ENCODE measurements around the gene ADD3. TPM values are rescaled to one million over a fixed set of nuclear protein-coding genes. Genes with fewer than 3 reads are reported as not detected.
"Not testable (repeated sequence)": the region's sequence is repeated elsewhere in the genome, so short reads cannot be mapped to it uniquely, and the experiment has no call there.

ADD3 gene
- total and polyA plus RNA-seq, 2 donors (not counting 3 experiments of a cell fraction or from before 2014, with no cell fraction given) = 14.9 to 55.2 TPM

DNA sequence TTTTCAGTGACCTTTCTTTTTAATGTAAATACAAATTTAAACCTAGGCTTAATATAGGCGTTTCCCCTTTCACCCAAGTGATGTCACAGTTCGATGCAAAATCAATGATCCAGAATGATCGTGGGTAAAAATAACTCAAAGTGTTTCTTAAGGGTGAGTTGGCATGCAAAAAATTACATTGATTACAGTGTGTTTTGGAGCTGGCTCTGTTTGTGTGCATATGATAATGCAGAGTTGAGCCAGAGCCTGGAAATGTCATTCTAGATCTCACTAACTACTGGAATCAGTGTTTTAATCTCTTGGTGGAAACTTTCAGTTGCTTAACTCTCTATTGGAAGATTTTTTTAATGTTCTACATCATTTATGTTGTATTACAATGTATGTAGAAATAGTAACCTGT, 127.1 kb downstream of the ADD3 start:
- DNase-seq (ENCODE audit: low read depth, low spot score) (no peak), FAIRE-seq (no peak)
- dilution Hi-C loops (cut with MboI; ENCODE audit: extremely low pct_ligation_motif_present, low sequenced_read_pairs) (loop anchor here (25.0 kb wide), 1 partner anchor 152 kb away; no protein-coding TSS in a partner anchor), intact Hi-C loops (cut with micrococcal nuclease) (no loop called here)
- Histone ChIP-seq H3K36me3 (ENCODE audit: control insufficient read depth in 2 of 2, extremely low read depth in 1 of 2, insufficient read depth in 2 of 2, low read length in 2 of 2) (peaks cover 4 to 5% of the 10 kb centered on the region in 2 experiments), H4K20me1 (replicated peaks; ENCODE audit: control insufficient read depth, extremely low read depth, insufficient read depth, low read length) (no peaks in the 10 kb centered on the region), H3K4me3 (replicated peaks in 1 of 3; ENCODE audit: insufficient read depth in 1 of 3, low read depth in 1 of 3, low read length in 3 of 3) (no peak overlapping the region), H3K27ac (ENCODE audit: insufficient read depth, low read depth, low read length) (no peak overlapping the region), H3K4me1 (ENCODE audit: control insufficient read depth, extremely low read depth, insufficient read depth, low read length) (no peaks in the 10 kb centered on the region), H3K9me3 (replicated peaks; ENCODE audit: control insufficient read depth, insufficient read depth, low read length) (no peaks in the 10 kb centered on the region), H3K79me2 (ENCODE audit: control insufficient read depth, insufficient read depth, low read length) (no peaks in the 10 kb centered on the region), H2AFZ (ENCODE audit: low read depth, low read length) (no peak overlapping the region), H3K27me3 (ENCODE audit: control insufficient read depth in 2 of 2, insufficient read depth in 2 of 2, low read length in 2 of 2) (no peaks in the 10 kb centered on the region), H3K9me1 (replicated peaks; ENCODE audit: control insufficient read depth, extremely low read depth, insufficient read depth, low read length) (no peaks in the 10 kb centered on the region), H3K4me2 (ENCODE audit: insufficient read depth, low read length) (no peak overlapping the region), H3K9ac (replicated peaks; ENCODE audit: extremely low read depth, insufficient read depth, low read length) (no peak overlapping the region)
- ChIA-PET CTCF (no interaction called here), POLR2A (no interaction called here)
- TSS peak; percentile 20 for BruUV-seq (replicated peaks)
- TF ChIP-seq, protein P1, sequence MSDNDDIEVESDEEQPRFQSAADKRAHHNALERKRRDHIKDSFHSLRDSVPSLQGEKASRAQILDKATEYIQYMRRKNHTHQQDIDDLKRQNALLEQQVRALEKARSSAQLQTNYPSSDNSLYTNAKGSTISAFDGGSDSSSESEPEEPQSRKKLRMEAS (IDR thresholded peaks at IDR 0.05; ENCODE audit: insufficient read depth, insufficient read length) = no peak
- no peak for TF ChIP-seq EZH2 (IDR thresholded peaks at IDR 0.05; ENCODE audit: borderline replicate concordance, low read depth, low read length, severe bottlenecking)
- TF ChIP-seq, protein P2, sequence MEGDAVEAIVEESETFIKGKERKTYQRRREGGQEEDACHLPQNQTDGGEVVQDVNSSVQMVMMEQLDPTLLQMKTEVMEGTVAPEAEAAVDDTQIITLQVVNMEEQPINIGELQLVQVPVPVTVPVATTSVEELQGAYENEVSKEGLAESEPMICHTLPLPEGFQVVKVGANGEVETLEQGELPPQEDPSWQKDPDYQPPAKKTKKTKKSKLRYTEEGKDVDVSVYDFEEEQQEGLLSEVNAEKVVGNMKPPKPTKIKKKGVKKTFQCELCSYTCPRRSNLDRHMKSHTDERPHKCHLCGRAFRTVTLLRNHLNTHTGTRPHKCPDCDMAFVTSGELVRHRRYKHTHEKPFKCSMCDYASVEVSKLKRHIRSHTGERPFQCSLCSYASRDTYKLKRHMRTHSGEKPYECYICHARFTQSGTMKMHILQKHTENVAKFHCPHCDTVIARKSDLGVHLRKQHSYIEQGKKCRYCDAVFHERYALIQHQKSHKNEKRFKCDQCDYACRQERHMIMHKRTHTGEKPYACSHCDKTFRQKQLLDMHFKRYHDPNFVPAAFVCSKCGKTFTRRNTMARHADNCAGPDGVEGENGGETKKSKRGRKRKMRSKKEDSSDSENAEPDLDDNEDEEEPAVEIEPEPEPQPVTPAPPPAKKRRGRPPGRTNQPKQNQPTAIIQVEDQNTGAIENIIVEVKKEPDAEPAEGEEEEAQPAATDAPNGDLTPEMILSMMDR (IDR thresholded peaks at IDR 0.05; ENCODE audit: extremely low read depth in 1 of 2, insufficient read depth in 1 of 2, low read depth in 1 of 2, low read length in 2 of 2) = no peak
- no peak for TF ChIP-seq POLR2AphosphoS5 (IDR thresholded peaks at IDR 0.05; ENCODE audit: insufficient read depth, low read depth, low read length)
- no peak for TF ChIP-seq GATA2 (IDR thresholded peaks at IDR 0.05; ENCODE audit: insufficient read depth, insufficient read length, low read depth, low read length)
- TF ChIP-seq MYC (IDR thresholded peaks at IDR 0.05; ENCODE audit: low read depth, low read length) = no peak

DNA sequence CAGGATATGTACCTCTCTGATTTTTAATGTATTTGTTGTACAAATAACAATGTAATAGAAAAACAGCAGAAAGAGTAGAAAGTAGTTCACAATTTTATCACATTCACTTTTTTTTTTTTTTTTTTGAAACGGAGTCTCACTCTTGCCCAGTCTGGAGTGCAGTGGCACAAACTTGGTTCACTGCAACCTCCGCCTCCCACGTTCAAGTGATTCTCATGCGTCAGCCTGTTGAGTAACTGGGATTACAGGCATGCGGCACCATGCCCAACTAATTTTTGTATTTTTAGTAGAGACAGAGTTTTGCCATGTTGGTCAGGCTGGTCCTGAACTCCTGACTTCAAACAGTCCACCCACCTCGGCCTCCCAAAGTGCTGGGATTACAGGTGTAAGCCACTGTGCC, 128.1 kb downstream of the ADD3 start:
- DNase-seq (ENCODE audit: low read depth, low spot score); H3K27me3 ChIP-seq (ENCODE audit: control insufficient read depth in 2 of 2, insufficient read depth in 2 of 2, low read length in 2 of 2); H3K4me3 ChIP-seq (replicated peaks in 1 of 3; ENCODE audit: insufficient read depth in 1 of 3, low read depth in 1 of 3, low read length in 3 of 3); H3K27ac ChIP-seq (ENCODE audit: insufficient read depth, low read depth, low read length); H3K9me1 ChIP-seq (replicated peaks; ENCODE audit: control insufficient read depth, extremely low read depth, insufficient read depth, low read length); FAIRE-seq; H3K9me3 ChIP-seq (replicated peaks; ENCODE audit: control insufficient read depth, insufficient read depth, low read length); H4K20me1 ChIP-seq (replicated peaks; ENCODE audit: control insufficient read depth, extremely low read depth, insufficient read depth, low read length); H3K9ac ChIP-seq (replicated peaks; ENCODE audit: extremely low read depth, insufficient read depth, low read length); POLR2A ChIA-PET; H3K4me2 ChIP-seq (ENCODE audit: insufficient read depth, low read length); H3K36me3 ChIP-seq (ENCODE audit: control insufficient read depth in 2 of 2, extremely low read depth in 1 of 2, insufficient read depth in 2 of 2, low read length in 2 of 2); H2AFZ ChIP-seq (ENCODE audit: low read depth, low read length); BruUV-seq (replicated peaks); H3K4me1 ChIP-seq (ENCODE audit: control insufficient read depth, extremely low read depth, insufficient read depth, low read length); H3K79me2 ChIP-seq (ENCODE audit: control insufficient read depth, insufficient read depth, low read length): not testable (repeated sequence)
- dilution Hi-C loops (cut with MboI; ENCODE audit: extremely low pct_ligation_motif_present, low sequenced_read_pairs) (loop anchor here (25.0 kb wide), 1 partner anchor 151 kb away; no protein-coding TSS in a partner anchor), intact Hi-C loops (cut with micrococcal nuclease) (loop anchor here (2.0 kb wide), 1 partner anchor 53 kb away; no protein-coding TSS in a partner anchor)
- CTCF ChIA-PET = interaction anchor here (0.7 to 1.1 kb wide), 3 partner anchors 150 to 252 kb away, joined by 3 to 19 read pairs (median 3); no protein-coding TSS in a partner anchor
